IMR-90 (cell line): ENCODE data around the gene PDS5B. TPM values are rescaled to one million over a fixed set of nuclear protein-coding genes. Genes with fewer than 3 reads are reported as not detected.

ENCODE experiments used
- ATAC-seq: fragments of 200-7000 bp; cut with Tn5 transposase; 2 replicates; pipeline ENCODE4 v1.9.1; 2020; ENCODE audit warnings: low read depth, mild to moderate bottlenecking, moderate library complexity
- BruUV-seq: library from RNA; stranded (reverse); fragments of 400-500 nt; replicated peaks from 2 replicates; lab custom pipeline; 2021; lab: Mats Ljungman, UMichigan
- CTCF ChIA-PET: fragments of 300-600 bp; formaldehyde crosslinking; extraction: SDS; loops from one replicate; lab custom pipeline; 2021; ENCODE audit warnings: antibody characterized with exemption; lab: Yijun Ruan, JAX
- POLR2A ChIA-PET: fragments of 300-600 bp; sonication (Branson Sonifier 250); formaldehyde crosslinking; loops from one replicate; lab custom pipeline; 2022; ENCODE audit warnings: antibody characterized with exemption; ENCODE audit not compliant: unreplicated experiment; lab: Charles Lee
- DNase-seq: peaks from one replicate; pipeline ENCODE4 v3.0.0; 2013
- H2AFZ ChIP-seq: replicated peaks from 2 replicates; pipeline ENCODE3; 2013; ENCODE audit warnings: low read length, mild to moderate bottlenecking; ENCODE audit not compliant: poor library complexity
- H2AK5ac ChIP-seq: 2 replicates; pipeline ENCODE4 v1.6.1; 2013; ENCODE audit warnings: low read depth, low read length, inconsistent platforms
- H2AK9ac ChIP-seq: replicated peaks from 2 replicates; pipeline ENCODE3; 2013; ENCODE audit warnings: mild to moderate bottlenecking, low read depth, low read length, moderate library complexity; ENCODE audit not compliant: poor library complexity
- H2BK120ac ChIP-seq: 2 replicates; pipeline ENCODE4 v1.6.1; 2013; ENCODE audit warnings: low read depth, low read length, inconsistent platforms
- H2BK15ac ChIP-seq: 3 replicates; pipeline ENCODE4 v1.6.1; 2013; ENCODE audit warnings: low read depth, low read length, inconsistent platforms
- H2BK20ac ChIP-seq: 2 replicates; pipeline ENCODE4 v1.6.1; 2013; ENCODE audit warnings: low read depth, mild to moderate bottlenecking, inconsistent platforms, low read length, moderate library complexity
- H2BK5ac ChIP-seq: 2 replicates; pipeline ENCODE4 v1.6.1; 2013; ENCODE audit warnings: mild to moderate bottlenecking, low read depth, low read length, inconsistent platforms; ENCODE audit not compliant: poor library complexity, severe bottlenecking
- H3K14ac ChIP-seq: replicated peaks from 2 replicates; pipeline ENCODE4 v1.6.1; 2013; ENCODE audit warnings: low read depth, low read length, inconsistent platforms
- H3K18ac ChIP-seq: 2 replicates; pipeline ENCODE4 v1.6.1; 2013; ENCODE audit warnings: low read depth, low read length, control low read depth
- H3K23ac ChIP-seq: 2 replicates; pipeline ENCODE4 v1.6.1; 2013; ENCODE audit warnings: low read depth, low read length, inconsistent platforms
- H3K27ac ChIP-seq: 2 replicates; pipeline ENCODE4 v1.5.1; 2013; ENCODE audit warnings: mild to moderate bottlenecking, control low read depth, low read length; ENCODE audit not compliant: insufficient read depth
- H3K27me3 ChIP-seq: 2 replicates; pipeline ENCODE4 v1.6.1; 2013; ENCODE audit warnings: low read length; ENCODE audit not compliant: control insufficient read depth, insufficient read depth
- H3K36me3 ChIP-seq: 2 replicates; pipeline ENCODE4 v1.6.1; 2013; ENCODE audit warnings: low read length, mixed read lengths; ENCODE audit not compliant: control insufficient read depth, insufficient read depth
- H3K4ac ChIP-seq: 2 replicates; pipeline ENCODE4 v1.6.1; 2013; ENCODE audit warnings: low read depth, low read length, inconsistent platforms
- H3K4me1 ChIP-seq: 2 replicates; pipeline ENCODE4 v1.6.1; 2013; ENCODE audit warnings: low read length, mixed read lengths; ENCODE audit not compliant: control insufficient read depth, insufficient read depth
- H3K4me2 ChIP-seq: 2 replicates; pipeline ENCODE4 v1.6.1; 2013; ENCODE audit warnings: low read depth, mild to moderate bottlenecking, control low read depth, low read length, moderate library complexity
- H3K4me3 ChIP-seq: 2 replicates; pipeline ENCODE4 v1.5.1; 2013; ENCODE audit warnings: low read depth, mild to moderate bottlenecking, control low read depth, low read length, moderate library complexity; ENCODE audit not compliant: insufficient read depth
- H3K56ac ChIP-seq: 2 replicates; pipeline ENCODE4 v1.6.1; 2013; ENCODE audit warnings: low read length, inconsistent platforms; ENCODE audit not compliant: insufficient read depth; ENCODE audit errors: extremely low read depth
- H3K79me1 ChIP-seq, 2 experiments: 2 replicates each; pipeline ENCODE4 v1.6.1; 2013; ENCODE audit warnings: low read length in 2 of 2, inconsistent platforms in 1 of 2, low read depth in 1 of 2
- H3K9ac ChIP-seq: 2 replicates; pipeline ENCODE4 v1.6.1; 2013; ENCODE audit warnings: low read depth, low read length, control low read depth
- H3K9me1 ChIP-seq: 2 replicates; pipeline ENCODE4 v1.6.1; 2013; ENCODE audit warnings: low read length, inconsistent platforms; ENCODE audit not compliant: insufficient read depth
- H3K9me3 ChIP-seq: 2 replicates; pipeline ENCODE4 v1.6.1; 2013; ENCODE audit warnings: low read length; ENCODE audit not compliant: control insufficient read depth, insufficient read depth
- H4K20me1 ChIP-seq: 2 replicates; pipeline ENCODE4 v1.6.1; 2013; ENCODE audit warnings: low read length, inconsistent platforms; ENCODE audit not compliant: insufficient read depth
- H4K5ac ChIP-seq: 2 replicates; pipeline ENCODE4 v1.6.1; 2013; ENCODE audit warnings: mild to moderate bottlenecking, low read depth, low read length, control low read depth
- H4K8ac ChIP-seq, 2 experiments: 2 replicates each; pipeline ENCODE4 v1.6.1; 2013; ENCODE audit warnings: low read depth in 2 of 2, low read length in 2 of 2, control low read depth in 1 of 2, inconsistent platforms in 1 of 2
- H4K91ac ChIP-seq: 2 replicates; pipeline ENCODE4 v1.6.1; 2013; ENCODE audit warnings: low read depth, low read length, inconsistent platforms; ENCODE audit not compliant: insufficient read depth
- BHLHE40 ChIP-seq: fragments of 150-350 bp; IDR thresholded peaks from 2 replicates; pipeline ENCODE4 v1.6.1; 2016; ENCODE audit warnings: mild to moderate bottlenecking, low read depth, low read length
- CEBPB ChIP-seq: IDR thresholded peaks from 2 replicates; pipeline ENCODE4 v1.6.1; 2012; ENCODE audit warnings: low read depth, low read length, improper control_type of control experiment
- CHD1 ChIP-seq: IDR thresholded peaks from 2 replicates; pipeline ENCODE4 v1.6.1; 2012; ENCODE audit warnings: low read depth, low read length, improper control_type of control experiment
- ELK1 ChIP-seq: fragments of 150-350 bp; IDR thresholded peaks from 2 replicates; pipeline ENCODE4 v1.6.1; 2016; ENCODE audit warnings: low read depth, mild to moderate bottlenecking, low read length, moderate library complexity, borderline replicate concordance
- MAFK ChIP-seq: IDR thresholded peaks from 2 replicates; pipeline ENCODE4 v1.6.1; 2012; ENCODE audit warnings: low read depth, low read length, improper control_type of control experiment
- MXI1 ChIP-seq: IDR thresholded peaks from 2 replicates; pipeline ENCODE4 v1.6.1; 2012; ENCODE audit warnings: low read depth, mild to moderate bottlenecking, low read length, moderate library complexity, borderline replicate concordance
- RAD21 ChIP-seq: IDR thresholded peaks from 2 replicates; pipeline ENCODE4 v1.6.1; 2012; ENCODE audit warnings: low read length, improper control_type of control experiment
- SMC3 ChIP-seq: fragments of 150-350 bp; IDR thresholded peaks from 2 replicates; pipeline ENCODE4 v1.6.1; 2016; ENCODE audit warnings: low read depth, mild to moderate bottlenecking, antibody characterized with exemption, low read length, moderate library complexity
- USF2 ChIP-seq: fragments of 150-350 bp; IDR thresholded peaks from 2 replicates; pipeline ENCODE4 v1.6.1; 2017; ENCODE audit warnings: mild to moderate bottlenecking, antibody characterized with exemption, low read length, low read depth
- WGBS, 2 experiments: methylation state at CpG; one replicate each; pipeline versions ENCODE4 v1.1.5 to v1.1.7; 2013; ENCODE audit warnings: missing lambda C conversion rate in 2 of 2; ENCODE audit not compliant: insufficient read length in 1 of 2; ENCODE audit errors: extremely low coverage in 2 of 2; 5-methylcytosine and 5-hydroxymethylcytosine counted together
- dilution Hi-C: fragments of 300-500 bp; cut with HindIII; formaldehyde crosslinking; loops from one replicate; pipeline ENCODE4 v1.14.3; 2018; ENCODE audit warnings: low sequenced_read_pairs; ENCODE audit not compliant: unreplicated experiment
- in situ Hi-C: fragments of 300-500 bp; cut with MboI; formaldehyde crosslinking; loops from 3 replicates; pipeline ENCODE4 v1.14.3; 2019; ENCODE audit warnings: low sequenced_read_pairs, inconsistent platforms, mixed read lengths
- intact Hi-C: fragments of 100-400 bp; cut with micrococcal nuclease; formaldehyde crosslinking; loops from 2 replicates; pipeline ENCODE4 v1.10.0; 2022
- polyA plus RNA-seq, 3 experiments: library from polyadenylated mRNA; depleted of rRNA; stranded (reverse); fragments of >200 nt; gene quantifications; 2 replicates each; pipeline ENCODE4 v1.2.3, GENCODE V29; 2012; ENCODE audit warnings: low replicate concordance in 1 of 3
- total RNA-seq: library from RNA; depleted of rRNA; stranded (reverse); fragments of >200 nt; gene quantifications from 2 replicates; pipeline ENCODE4 v1.2.3, GENCODE V29; 2012

The PDS5B gene
- total and polyA plus RNA-seq, 2 of the 4 experiments (the other 2 are of a cell fraction): 6.2 to 20.1 TPM

- WGBS, 2 experiments: 100% methylated on average over 1 of the region's 4 CpGs; no CpG with 5 or more reads in 1 of the 2 experiments
- Histone ChIP-seq H4K8ac (no peak overlapping the region), H2BK15ac (no peak overlapping the region), H4K5ac (no peak overlapping the region), H3K4me2 (no peak overlapping the region), H2AFZ (no peak overlapping the region), H2BK120ac (no peak overlapping the region), H2BK20ac (no peak overlapping the region), H3K4me3 (no peak overlapping the region), H3K9me3 (no peaks in the 10 kb centered on the region), H4K20me1 (no peaks in the 10 kb centered on the region), H3K79me1 (peaks cover 5 to 6% of the 10 kb centered on the region in 2 experiments; a peak in 1 of 4 replicates), H2AK5ac (no peak overlapping the region), H3K23ac (no peak overlapping the region), H2AK9ac (no peak overlapping the region), H3K27ac (no peak overlapping the region), H4K91ac (no peak overlapping the region), H3K14ac (no peak overlapping the region), H3K4ac (no peak overlapping the region), H3K9ac (no peak overlapping the region), H3K36me3 (peaks cover 14% of the 10 kb centered on the region), H3K18ac (no peak overlapping the region), H3K4me1 (no peaks in the 10 kb centered on the region), H2BK5ac (no peak overlapping the region), H3K56ac (no peak overlapping the region), H3K9me1 (no peaks in the 10 kb centered on the region; the same call in 1 of the 2 replicates), H3K27me3 (no peaks in the 10 kb centered on the region)
- ChIA-PET CTCF (no interaction called here), POLR2A (no interaction called here)
- intact Hi-C loops (no loop called here), dilution Hi-C loops (no loop called here), in situ Hi-C loops (no loop called here)
- TF ChIP-seq SMC3: no peak
- no peak for TF ChIP-seq MXI1
- no peak for TF ChIP-seq RAD21
- no peak for TF ChIP-seq CHD1
- TF ChIP-seq ELK1: no peak
- no peak for TF ChIP-seq BHLHE40
- TF ChIP-seq CEBPB: no peak
- TF ChIP-seq MAFK: no peak
- TF ChIP-seq USF2: no peak
- no peak for ATAC-seq
- no peak for DNase-seq
- no TSS peak for BruUV-seq
These were observed 121.2 kb downstream of the PDS5B start for GRCh38 chr13:32707471-32707870.
